ENCODE measurements around the gene CHST4.

- TF ChIP-seq CTCF (IDR thresholded peaks at IDR 0.05) (no peak), POLR2A (IDR thresholded peaks at IDR 0.05) (no peak), POLR2AphosphoS5 (IDR thresholded peaks at IDR 0.05) (no peak)
These were observed 11.8 kb upstream of the CHST4 start for GRCh38 chr16:71514476-71514875.

Measured in breast epithelium (tissue), 3 donors.